OCI-LY1 (cell line): ENCODE results near the gene IFITM2.

Experiments used
- EZH2 ChIP-seq: fragments of 200-600 bp; sonication (generic), shearing (Covaris generic); IDR thresholded peaks from 2 replicates; pipeline ENCODE4 v1.8.0; 2017; ENCODE audit warnings: borderline replicate concordance, mixed run types, mild to moderate bottlenecking, antibody characterized with exemption, low read length, moderate library complexity, mixed read lengths
- TF ChIP-seq, protein P1 (sequence below): fragments of 200-600 bp; sonication (generic), shearing (Covaris generic); IDR thresholded peaks from 2 replicates; pipeline ENCODE4 v1.5.1; 2017; ENCODE audit warnings: mild to moderate bottlenecking, antibody characterized with exemption, low read length, moderate library complexity, mixed read lengths

DNA sequence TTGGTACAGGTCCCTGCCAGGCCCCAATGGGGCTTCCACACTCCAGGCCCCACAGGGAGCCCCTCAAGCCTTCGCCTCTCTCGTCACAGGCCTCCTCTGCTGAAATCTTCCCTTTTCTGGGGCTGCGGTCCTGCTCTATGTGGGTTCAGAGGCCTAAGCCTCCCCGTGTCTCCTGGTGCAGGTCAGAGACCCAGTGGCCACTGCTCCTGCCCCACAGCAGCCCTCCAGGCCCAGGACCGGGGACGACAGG is 18.9 kb downstream of the IFITM2 start:
- TF ChIP-seq, protein P1, sequence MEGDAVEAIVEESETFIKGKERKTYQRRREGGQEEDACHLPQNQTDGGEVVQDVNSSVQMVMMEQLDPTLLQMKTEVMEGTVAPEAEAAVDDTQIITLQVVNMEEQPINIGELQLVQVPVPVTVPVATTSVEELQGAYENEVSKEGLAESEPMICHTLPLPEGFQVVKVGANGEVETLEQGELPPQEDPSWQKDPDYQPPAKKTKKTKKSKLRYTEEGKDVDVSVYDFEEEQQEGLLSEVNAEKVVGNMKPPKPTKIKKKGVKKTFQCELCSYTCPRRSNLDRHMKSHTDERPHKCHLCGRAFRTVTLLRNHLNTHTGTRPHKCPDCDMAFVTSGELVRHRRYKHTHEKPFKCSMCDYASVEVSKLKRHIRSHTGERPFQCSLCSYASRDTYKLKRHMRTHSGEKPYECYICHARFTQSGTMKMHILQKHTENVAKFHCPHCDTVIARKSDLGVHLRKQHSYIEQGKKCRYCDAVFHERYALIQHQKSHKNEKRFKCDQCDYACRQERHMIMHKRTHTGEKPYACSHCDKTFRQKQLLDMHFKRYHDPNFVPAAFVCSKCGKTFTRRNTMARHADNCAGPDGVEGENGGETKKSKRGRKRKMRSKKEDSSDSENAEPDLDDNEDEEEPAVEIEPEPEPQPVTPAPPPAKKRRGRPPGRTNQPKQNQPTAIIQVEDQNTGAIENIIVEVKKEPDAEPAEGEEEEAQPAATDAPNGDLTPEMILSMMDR = no peak
- no peak for TF ChIP-seq EZH2
